ENCODE measurements around the gene KMT2E.

KMT2E gene

GRCh38 chr7:105157278-105157677 lies 143.3 kb downstream of the KMT2E start:
- TF ChIP-seq CTCF (IDR thresholded peaks at IDR 0.05) = no peak
- no peak for TF ChIP-seq ZFX (IDR thresholded peaks at IDR 0.05; ENCODE audit: borderline replicate concordance)
- no peak overlapping the region for H3K27ac ChIP-seq

GRCh38 chr7:105161366-105161765 lies 147.4 kb downstream of the KMT2E start:
- H3K27ac ChIP-seq = no peak overlapping the region
- TF ChIP-seq CTCF (IDR thresholded peaks at IDR 0.05) (no peak), ZFX (IDR thresholded peaks at IDR 0.05; ENCODE audit: borderline replicate concordance) (no peak)
